ENCODE measurements around the gene TPP2.

Gene TPP2

DNA sequence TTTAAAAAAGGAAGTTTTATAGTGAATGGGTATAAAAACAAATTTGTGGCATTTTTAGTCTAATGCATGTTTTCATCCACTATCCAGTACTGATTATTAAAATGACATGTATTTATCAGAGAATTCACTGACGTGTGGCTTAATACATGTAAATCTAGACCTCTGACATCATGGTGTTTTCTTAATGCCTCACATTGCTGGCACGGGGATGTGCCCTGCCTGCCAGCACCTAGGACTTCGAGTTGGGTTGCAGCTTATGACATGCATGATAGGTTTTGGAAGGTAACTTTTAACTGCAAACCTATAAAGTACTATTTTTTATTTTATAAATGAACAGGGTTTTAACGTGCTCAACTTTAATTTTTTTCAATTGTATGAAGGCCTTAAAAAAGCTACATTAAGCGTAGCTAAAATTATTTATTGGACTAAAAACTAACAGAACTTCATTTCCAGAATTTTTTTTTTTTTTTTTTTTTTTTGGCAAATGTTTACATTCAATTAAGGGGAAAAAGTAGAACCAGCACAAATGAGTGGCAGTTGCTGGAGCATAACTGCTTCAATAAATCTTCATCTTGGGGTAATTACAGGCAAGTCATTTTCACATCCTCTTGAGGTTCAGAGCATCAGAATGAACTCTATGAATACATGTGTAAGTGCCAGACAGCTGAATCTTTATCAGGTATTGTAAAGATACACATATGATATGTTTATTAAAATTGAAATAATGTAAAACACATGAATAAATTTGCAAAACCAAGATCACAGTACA lies 81.7 kb downstream of the TPP2 start:
- Mint-ChIP-seq H3K27ac (ENCODE audit: low read depth) (no peak overlapping the region), H3K9me3 (no peaks in the 10 kb centered on the region), H3K4me3 (no peak overlapping the region), H3K27me3 (no peaks in the 10 kb centered on the region), H3K4me1 (peaks cover 12% of the 10 kb centered on the region), H3K36me3 (ENCODE audit: insufficient read depth) (peaks cover 42% of the 10 kb centered on the region)
- DNase-seq (ENCODE audit: low spot score in 2 of 2) (no peak), ATAC-seq (replicated peaks; ENCODE audit: extremely low read depth, poor library complexity, severe bottlenecking) (no peak)

DNA sequence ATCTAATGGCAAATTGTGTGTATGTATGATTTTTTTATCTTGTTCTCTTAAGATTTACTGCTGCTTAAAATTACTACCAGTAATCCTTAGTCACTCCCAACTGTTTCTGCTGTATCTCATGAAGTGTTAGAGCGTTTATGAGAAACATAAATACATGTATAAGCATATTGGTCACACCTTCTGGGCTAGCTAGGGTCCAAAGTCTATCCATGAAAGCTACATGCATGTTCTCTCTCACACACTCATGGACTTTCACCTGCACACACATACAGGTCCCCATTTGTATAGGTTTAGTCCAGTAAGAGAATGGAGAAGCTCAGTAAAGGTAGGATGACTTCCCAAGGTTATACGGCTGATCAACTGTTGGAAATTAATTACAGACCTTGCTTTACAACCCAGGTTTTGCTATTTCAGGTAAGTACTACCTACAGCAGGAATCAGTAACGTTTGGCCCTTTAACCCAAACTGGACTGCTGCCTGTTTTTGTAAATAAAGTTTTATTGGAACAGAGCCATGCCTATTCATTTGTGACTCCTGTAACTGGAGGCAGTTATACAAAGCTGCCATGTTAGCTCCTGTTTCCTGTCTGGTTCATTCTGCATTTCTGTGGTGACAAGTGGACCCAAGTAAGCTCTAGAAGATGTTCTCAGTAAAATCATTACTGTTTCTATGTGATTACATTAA lies 82.8 kb downstream of the TPP2 start:
- Mint-ChIP-seq H3K36me3 (ENCODE audit: insufficient read depth) (peaks cover 36% of the 10 kb centered on the region), H3K9me3 (no peaks in the 10 kb centered on the region), H3K4me3 (no peak overlapping the region), H3K27ac (ENCODE audit: low read depth) (peak overlapping the region; percentile 1), H3K4me1 (peaks cover 12% of the 10 kb centered on the region), H3K27me3 (no peaks in the 10 kb centered on the region)
- ATAC-seq (replicated peaks; ENCODE audit: extremely low read depth, poor library complexity, severe bottlenecking) (no peak), DNase-seq (ENCODE audit: low spot score in 2 of 2) (no peak)

DNA sequence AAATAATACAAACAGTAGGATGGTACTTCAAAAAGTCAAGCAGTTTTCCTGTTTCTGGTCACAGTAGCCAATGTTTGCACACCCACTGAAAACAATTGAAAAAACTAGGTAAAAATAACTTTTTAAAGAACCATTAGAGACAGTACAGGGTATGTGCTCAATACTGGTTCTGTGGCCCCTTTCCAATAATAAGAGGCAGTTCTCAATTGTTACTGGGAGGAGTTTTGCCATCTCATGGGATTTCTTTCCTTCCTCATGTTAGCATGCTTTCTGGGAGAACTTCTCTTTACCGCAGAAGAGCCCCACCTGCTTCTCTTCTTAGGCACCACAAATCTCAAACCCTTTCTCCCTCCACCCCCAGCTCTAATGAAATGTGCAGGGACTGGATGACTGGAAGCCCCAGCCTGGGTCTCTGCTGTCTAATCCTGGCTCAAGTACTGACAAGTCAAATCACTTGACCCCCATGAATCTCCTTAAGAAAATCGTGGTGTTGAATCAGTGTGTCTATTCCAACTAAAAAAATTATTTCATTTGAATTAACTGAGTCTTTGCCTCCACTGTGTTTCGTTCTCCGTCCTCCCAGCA lies 83.4 kb downstream of the TPP2 start:
- H3K27ac Mint-ChIP-seq (ENCODE audit: low read depth) = peak overlapping the region; percentile 1
- H3K27me3 Mint-ChIP-seq = no peaks in the 10 kb centered on the region
- DNase-seq (ENCODE audit: low spot score in 2 of 2) (no peak), ATAC-seq (replicated peaks; ENCODE audit: extremely low read depth, poor library complexity, severe bottlenecking) (no peak)
- H3K4me1 Mint-ChIP-seq = peaks cover 12% of the 10 kb centered on the region
- no peaks in the 10 kb centered on the region for H3K9me3 Mint-ChIP-seq
- H3K36me3 Mint-ChIP-seq (ENCODE audit: insufficient read depth) = peaks cover 32% of the 10 kb centered on the region
- H3K4me3 Mint-ChIP-seq = no peak overlapping the region

GRCh38 chr13:102680842-102681740 lies 84.3 kb downstream of the TPP2 start:
- peaks cover 12% of the 10 kb centered on the region for H3K4me1 Mint-ChIP-seq
- H3K27ac Mint-ChIP-seq (ENCODE audit: low read depth) = peak overlapping the region; percentile 1
- H3K27me3 Mint-ChIP-seq = no peaks in the 10 kb centered on the region
- ATAC-seq (replicated peaks; ENCODE audit: extremely low read depth, poor library complexity, severe bottlenecking) = peak; percentile 54
- H3K4me3 Mint-ChIP-seq = no peak overlapping the region
- H3K36me3 Mint-ChIP-seq (ENCODE audit: insufficient read depth) = peaks cover 30% of the 10 kb centered on the region
- no peak for DNase-seq (ENCODE audit: low spot score in 2 of 2)
- H3K9me3 Mint-ChIP-seq = no peaks in the 10 kb centered on the region

- DNase-seq (ENCODE audit: low spot score in 2 of 2) (no peak), ATAC-seq (replicated peaks; ENCODE audit: extremely low read depth, poor library complexity, severe bottlenecking) (no peak)
- Mint-ChIP-seq H3K4me1 (peaks cover 12% of the 10 kb centered on the region), H3K27me3 (no peaks in the 10 kb centered on the region), H3K9me3 (no peaks in the 10 kb centered on the region), H3K36me3 (ENCODE audit: insufficient read depth) (peaks cover 24% of the 10 kb centered on the region), H3K27ac (ENCODE audit: low read depth) (no peak overlapping the region), H3K4me3 (no peak overlapping the region)
Measured at GRCh38 chr13:102682211-102682610, 85.4 kb downstream of the TPP2 start.

- peaks cover 19% of the 10 kb centered on the region for H3K36me3 Mint-ChIP-seq (ENCODE audit: insufficient read depth)
- H3K27me3 Mint-ChIP-seq = no peaks in the 10 kb centered on the region
- H3K4me1 Mint-ChIP-seq = peaks cover 12% of the 10 kb centered on the region
- DNase-seq (ENCODE audit: low spot score in 2 of 2) = no peak
- no peak overlapping the region for H3K4me3 Mint-ChIP-seq
- H3K27ac Mint-ChIP-seq (ENCODE audit: low read depth) = no peak overlapping the region
- no peaks in the 10 kb centered on the region for H3K9me3 Mint-ChIP-seq
- no peak for ATAC-seq (replicated peaks; ENCODE audit: extremely low read depth, poor library complexity, severe bottlenecking)
Measured at GRCh38 chr13:102682727-102683126, 85.9 kb downstream of the TPP2 start.

- Mint-ChIP-seq H3K27me3 (no peaks in the 10 kb centered on the region), H3K9me3 (no peaks in the 10 kb centered on the region), H3K27ac (ENCODE audit: low read depth) (no peak overlapping the region), H3K4me3 (no peak overlapping the region), H3K4me1 (peaks cover 16% of the 10 kb centered on the region), H3K36me3 (ENCODE audit: insufficient read depth) (peaks cover 11% of the 10 kb centered on the region)
- no peak for DNase-seq (ENCODE audit: low spot score in 2 of 2)
- ATAC-seq (replicated peaks; ENCODE audit: extremely low read depth, poor library complexity, severe bottlenecking) = no peak
Measured at GRCh38 chr13:102683637-102684036, 86.9 kb downstream of the TPP2 start.

GRCh38 chr13:102686024-102686423 lies 89.2 kb downstream of the TPP2 start:
- Mint-ChIP-seq H3K36me3 (ENCODE audit: insufficient read depth) (peaks cover 2% of the 10 kb centered on the region), H3K4me1 (peaks cover 8% of the 10 kb centered on the region), H3K9me3 (no peaks in the 10 kb centered on the region), H3K27me3 (peaks cover 7% of the 10 kb centered on the region), H3K27ac (ENCODE audit: low read depth) (no peak overlapping the region), H3K4me3 (no peak overlapping the region)
- ATAC-seq (replicated peaks; ENCODE audit: extremely low read depth, poor library complexity, severe bottlenecking) = no peak
- no peak for DNase-seq (ENCODE audit: low spot score in 2 of 2)

GRCh38 chr13:102687520-102687919 lies 90.7 kb downstream of the TPP2 start:
- ATAC-seq (replicated peaks; ENCODE audit: extremely low read depth, poor library complexity, severe bottlenecking) = no peak
- Mint-ChIP-seq H3K4me3 (no peak overlapping the region), H3K27ac (ENCODE audit: low read depth) (no peak overlapping the region), H3K9me3 (no peaks in the 10 kb centered on the region), H3K4me1 (peaks cover 5% of the 10 kb centered on the region), H3K36me3 (ENCODE audit: insufficient read depth) (no peaks in the 10 kb centered on the region), H3K27me3 (peaks cover 22% of the 10 kb centered on the region)
- DNase-seq (ENCODE audit: low spot score in 2 of 2) = no peak

- ATAC-seq (replicated peaks; ENCODE audit: extremely low read depth, poor library complexity, severe bottlenecking) (no peak), DNase-seq (ENCODE audit: low spot score in 2 of 2) (no peak)
- Mint-ChIP-seq H3K9me3 (no peaks in the 10 kb centered on the region), H3K27ac (ENCODE audit: low read depth) (no peak overlapping the region), H3K4me1 (peaks cover 5% of the 10 kb centered on the region), H3K4me3 (no peak overlapping the region), H3K27me3 (peaks cover 31% of the 10 kb centered on the region), H3K36me3 (ENCODE audit: insufficient read depth) (no peaks in the 10 kb centered on the region)
Measured at GRCh38 chr13:102688306-102688973, 91.7 kb downstream of the TPP2 start.

GRCh38 chr13:102690883-102691282 lies 94.1 kb downstream of the TPP2 start:
- Mint-ChIP-seq H3K4me3 (no peak overlapping the region), H3K4me1 (peaks cover 5% of the 10 kb centered on the region), H3K36me3 (ENCODE audit: insufficient read depth) (no peaks in the 10 kb centered on the region), H3K9me3 (no peaks in the 10 kb centered on the region), H3K27ac (ENCODE audit: low read depth) (no peak overlapping the region), H3K27me3 (peaks cover 56% of the 10 kb centered on the region)
- ATAC-seq (replicated peaks; ENCODE audit: extremely low read depth, poor library complexity, severe bottlenecking) (no peak), DNase-seq (ENCODE audit: low spot score in 2 of 2) (no peak)

GRCh38 chr13:102692491-102692826 lies 95.7 kb downstream of the TPP2 start:
- no peaks in the 10 kb centered on the region for H3K9me3 Mint-ChIP-seq
- no peak for DNase-seq (ENCODE audit: low spot score in 2 of 2)
- H3K27ac Mint-ChIP-seq (ENCODE audit: low read depth) = no peak overlapping the region
- H3K36me3 Mint-ChIP-seq (ENCODE audit: insufficient read depth) = no peaks in the 10 kb centered on the region
- peaks cover 5% of the 10 kb centered on the region for H3K4me1 Mint-ChIP-seq
- H3K4me3 Mint-ChIP-seq = no peak overlapping the region
- peaks cover 71% of the 10 kb centered on the region for H3K27me3 Mint-ChIP-seq
- no peak for ATAC-seq (replicated peaks; ENCODE audit: extremely low read depth, poor library complexity, severe bottlenecking)
